HG03097 (cell line): ENCODE measurements around the gene ZNF28.
"Not testable (repeated sequence)": the region's sequence is repeated elsewhere in the genome, so short reads cannot be mapped to it uniquely, and the experiment has no call there.

Experiments used
- ATAC-seq: cut with Tn5 transposase; IDR thresholded peaks from one replicate; pipeline ENCODE4 v1.9.1; 2021; ENCODE audit not compliant: unreplicated experiment, low FRiP score

ZNF28 gene

GRCh38 chr19:52821204-52821960, at the start of gene ZNF28:
Gene ZNF28 (minus strand): TSS chr19:52821633. CDS start chr19:52817958, 3,675 bp downstream.
- peak; percentile 94 for ATAC-seq

- ATAC-seq, result not testable (repeated sequence)
These were observed 46.6 kb upstream of the ZNF28 start for GRCh38 chr19:52868031-52868430.

- ATAC-seq, result peak; percentile 95
These were observed 36.2 kb upstream of the ZNF28 start, which contains the start of gene ZNF468 for GRCh38 chr19:52857378-52858191. Gene ZNF468 (minus strand): TSS chr19:52857619. CDS start chr19:52854272, 3,347 bp downstream.

GRCh38 chr19:52856540-52857377, 35.3 kb upstream of the ZNF28 start:
- peak; percentile 26 for ATAC-seq

GRCh38 chr19:52847352-52847751, 25.9 kb upstream of the ZNF28 start:
- not testable (repeated sequence) for ATAC-seq

- not testable (repeated sequence) for ATAC-seq
These were observed 19.5 kb upstream of the ZNF28 start for GRCh38 chr19:52840825-52841465.

GRCh38 chr19:52834289-52834688, 12.9 kb upstream of the ZNF28 start:
- not testable (repeated sequence) for ATAC-seq

- ATAC-seq, result not testable (repeated sequence)
These were observed 12.1 kb upstream of the ZNF28 start for GRCh38 chr19:52833541-52833940.

- ATAC-seq, result not testable (repeated sequence)
These were observed 8.4 kb upstream of the ZNF28 start for GRCh38 chr19:52829866-52830265.

GRCh38 chr19:52825765-52826164, 4.3 kb upstream of the ZNF28 start:
- ATAC-seq, result no peak

- ATAC-seq, result no peak
These were observed 2.2 kb upstream of the ZNF28 start for GRCh38 chr19:52823676-52824075.

GRCh38 chr19:52820472-52821203, 795 bp downstream of the ZNF28 start:
- peak; percentile 25 for ATAC-seq

GRCh38 chr19:52809801-52810200, 11.6 kb downstream of the ZNF28 start:
- ATAC-seq, result no peak

- not testable (repeated sequence) for ATAC-seq
These were observed 21.3 kb downstream of the ZNF28 start for GRCh38 chr19:52799950-52800640.

GRCh38 chr19:52789440-52789839, 32.0 kb downstream of the ZNF28 start:
- no peak for ATAC-seq

GRCh38 chr19:52786464-52787354, 34.7 kb downstream of the ZNF28 start, which contains the start of gene ZNF600:
Gene ZNF600 (minus strand): TSS chr19:52786791. CDS start chr19:52778888, 7,903 bp downstream.
- ATAC-seq, result peak; percentile 84

GRCh38 chr19:52786078-52786463, 35.4 kb downstream of the ZNF28 start:
- ATAC-seq, result peak; percentile 12

- ATAC-seq, result no peak
These were observed 35.9 kb downstream of the ZNF28 start for GRCh38 chr19:52785506-52785905.
